ENCODE measurements around the gene GRIK5.

The GRIK5 gene

DNA sequence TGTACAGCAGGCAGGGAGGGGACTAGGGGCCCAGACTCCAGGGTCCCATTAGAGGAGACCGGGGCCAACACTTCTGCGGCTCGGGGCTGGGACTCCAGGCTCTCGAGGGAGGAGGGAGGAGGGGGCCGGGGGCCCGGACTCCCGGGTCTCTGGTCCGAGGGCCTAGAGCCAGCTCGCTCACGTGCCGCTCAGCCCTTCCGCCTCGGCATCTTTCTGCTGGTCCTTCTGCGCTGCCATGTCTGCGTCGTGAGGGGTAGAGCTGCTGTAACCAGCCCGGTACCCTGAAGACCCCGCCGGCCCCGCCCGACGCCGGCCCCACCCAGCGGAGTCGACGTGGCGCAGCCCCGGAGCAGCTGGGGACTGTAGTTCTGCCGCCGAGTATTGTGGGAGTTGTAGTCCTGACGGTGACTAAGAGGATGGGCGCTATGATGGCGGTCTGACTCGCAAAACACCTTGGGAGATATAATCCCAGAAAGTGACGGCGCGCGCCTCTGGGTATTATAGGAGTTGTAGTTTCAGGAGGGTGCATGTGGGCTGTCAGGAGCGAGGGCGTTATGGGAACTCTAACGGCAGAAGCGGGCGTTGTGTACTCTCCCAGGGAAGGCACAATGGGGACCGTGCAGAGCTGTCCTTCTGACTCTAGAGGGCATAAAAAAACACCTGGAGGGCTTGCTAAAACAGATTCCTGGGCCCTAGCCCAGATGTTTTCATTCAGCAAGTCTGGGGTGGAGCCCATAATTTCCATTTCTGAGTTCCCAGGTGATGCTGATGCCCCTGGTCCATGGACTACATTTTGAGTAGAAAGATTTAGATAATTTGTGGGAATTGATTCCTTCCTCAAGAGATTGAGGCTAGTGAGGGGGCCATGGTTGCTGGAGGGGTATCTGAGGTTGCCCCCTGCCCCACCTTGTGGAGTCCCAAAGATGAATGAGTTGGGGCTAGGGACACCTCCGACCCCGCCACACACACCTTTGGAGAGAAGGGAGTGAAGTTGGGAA lies 110.7 kb downstream of the GRIK5 start, which contains the start of gene RABAC1:
Gene RABAC1 (minus strand): TSS at position 266 of the 998 bp plus-strand sequence. CDS start 29 bp downstream, at position 237.
- peak within 1 kb of the TSS; percentile 80 for H3K4me3 ChIP-seq
- H3K27ac ChIP-seq = peak within 1 kb of the TSS; percentile 89
- TF ChIP-seq, protein P1, sequence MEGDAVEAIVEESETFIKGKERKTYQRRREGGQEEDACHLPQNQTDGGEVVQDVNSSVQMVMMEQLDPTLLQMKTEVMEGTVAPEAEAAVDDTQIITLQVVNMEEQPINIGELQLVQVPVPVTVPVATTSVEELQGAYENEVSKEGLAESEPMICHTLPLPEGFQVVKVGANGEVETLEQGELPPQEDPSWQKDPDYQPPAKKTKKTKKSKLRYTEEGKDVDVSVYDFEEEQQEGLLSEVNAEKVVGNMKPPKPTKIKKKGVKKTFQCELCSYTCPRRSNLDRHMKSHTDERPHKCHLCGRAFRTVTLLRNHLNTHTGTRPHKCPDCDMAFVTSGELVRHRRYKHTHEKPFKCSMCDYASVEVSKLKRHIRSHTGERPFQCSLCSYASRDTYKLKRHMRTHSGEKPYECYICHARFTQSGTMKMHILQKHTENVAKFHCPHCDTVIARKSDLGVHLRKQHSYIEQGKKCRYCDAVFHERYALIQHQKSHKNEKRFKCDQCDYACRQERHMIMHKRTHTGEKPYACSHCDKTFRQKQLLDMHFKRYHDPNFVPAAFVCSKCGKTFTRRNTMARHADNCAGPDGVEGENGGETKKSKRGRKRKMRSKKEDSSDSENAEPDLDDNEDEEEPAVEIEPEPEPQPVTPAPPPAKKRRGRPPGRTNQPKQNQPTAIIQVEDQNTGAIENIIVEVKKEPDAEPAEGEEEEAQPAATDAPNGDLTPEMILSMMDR (IDR thresholded peaks at IDR 0.05) = no peak
- DNase-seq (ENCODE audit: low spot score) = peak; percentile 88

DNA sequence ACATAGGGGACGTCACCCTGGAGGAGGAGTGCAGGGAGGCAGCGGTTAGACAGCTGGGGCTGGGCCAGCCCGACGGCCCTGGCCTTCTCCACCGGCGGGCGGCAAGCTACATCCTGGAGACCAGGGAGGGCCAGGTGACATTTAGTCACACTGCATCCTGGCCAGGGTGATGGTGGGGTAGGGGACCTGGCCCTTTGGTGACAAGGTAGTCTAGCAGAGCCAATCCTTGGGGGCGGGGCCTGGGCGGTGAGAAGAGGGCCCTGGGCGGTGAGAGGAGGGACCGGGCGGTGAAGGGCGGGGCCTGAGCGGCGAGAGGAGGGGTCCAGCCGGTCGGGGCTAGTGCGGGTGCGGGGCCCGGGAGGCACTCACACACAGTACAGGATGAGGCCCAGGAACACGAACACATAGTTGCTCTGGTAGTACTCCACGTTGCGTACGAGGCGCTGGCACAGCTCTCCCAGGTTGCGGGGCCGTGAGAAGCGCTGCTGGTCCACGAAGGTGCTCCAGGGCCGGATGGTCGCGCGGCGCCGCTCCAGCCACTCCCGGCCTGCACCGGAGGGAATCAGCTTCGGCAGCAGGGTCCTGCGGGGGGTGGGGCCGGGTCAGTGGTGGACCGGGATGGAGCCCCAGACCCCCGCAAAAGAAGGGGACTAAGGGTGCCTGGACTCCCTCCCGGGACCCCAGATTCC lies 111.5 kb downstream of the GRIK5 start:
- peak; percentile 90 for DNase-seq (ENCODE audit: low spot score)
- Histone ChIP-seq H3K4me3 (peak overlapping the region; percentile 80), H3K27ac (peak overlapping the region; percentile 89)
- TF ChIP-seq, protein P1 (IDR thresholded peaks at IDR 0.05) = no peak

DNA sequence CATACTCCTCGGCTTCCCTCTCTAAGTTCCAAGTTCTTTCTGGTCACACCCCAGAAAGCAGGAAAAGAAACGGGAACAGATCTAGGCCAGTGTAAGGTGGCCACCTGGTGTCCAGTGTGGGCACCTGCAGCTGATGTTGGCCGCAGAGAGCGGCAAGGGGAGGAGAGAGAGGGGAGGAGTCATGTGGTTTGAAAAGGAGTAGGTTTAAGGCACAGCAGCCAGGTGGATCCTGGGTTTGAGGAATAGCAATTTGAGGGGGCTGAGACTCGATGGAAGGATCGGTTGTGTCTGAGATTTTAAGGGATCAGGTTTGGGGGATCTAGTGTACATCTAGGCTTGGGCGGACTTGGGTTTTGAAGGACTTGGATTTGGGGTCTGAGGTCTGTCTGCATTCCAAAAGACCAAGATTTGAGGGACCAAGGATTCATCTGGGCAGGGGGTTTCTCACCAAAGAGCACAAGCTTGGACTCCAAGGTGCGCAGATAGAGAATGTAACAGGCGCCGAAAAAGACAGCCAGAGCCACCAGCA lies 112.1 kb downstream of the GRIK5 start:
- TF ChIP-seq, protein P1 (IDR thresholded peaks at IDR 0.05) = peak; percentile 47
- Histone ChIP-seq H3K4me3 (peak overlapping the region; percentile 80), H3K27ac (peak overlapping the region; percentile 89)
- no peak for DNase-seq (ENCODE audit: low spot score)

DNA sequence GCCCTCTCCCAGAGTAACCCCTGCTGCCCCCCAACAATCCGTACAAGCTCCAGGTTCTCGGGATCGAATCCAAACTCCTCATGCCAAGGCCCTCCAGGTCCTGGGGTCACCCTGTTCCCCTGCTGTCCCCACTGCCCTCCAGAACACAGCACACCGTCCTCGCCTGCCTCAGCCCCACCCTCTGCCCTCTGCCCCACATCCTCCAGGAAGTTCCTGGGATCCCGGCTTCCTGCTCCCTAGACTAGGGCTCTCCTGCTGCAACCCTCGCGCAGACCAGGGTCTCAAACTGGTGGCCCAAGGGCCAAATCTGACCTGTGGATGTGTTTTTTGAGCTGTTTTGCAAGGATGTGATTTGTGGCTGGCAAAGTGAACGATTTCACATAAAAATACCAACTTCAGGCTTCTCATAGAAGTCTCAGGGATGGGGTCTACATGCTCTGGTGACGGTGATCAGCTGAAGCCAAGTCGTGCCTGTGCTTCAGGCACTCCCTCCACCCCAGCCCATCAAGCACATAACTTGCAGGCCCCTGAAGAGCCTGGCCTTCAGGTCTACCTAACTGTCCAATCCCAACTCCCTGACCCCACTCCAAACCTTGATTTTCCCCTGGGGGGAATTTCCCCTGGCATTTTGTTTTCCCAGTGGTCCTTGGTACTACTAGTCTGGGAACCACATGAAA lies 112.7 kb downstream of the GRIK5 start:
- TF ChIP-seq, protein P1 (IDR thresholded peaks at IDR 0.05) = no peak
- DNase-seq (ENCODE audit: low spot score) = no peak
- H3K27ac ChIP-seq = peak overlapping the region in 1 of 2 donors; percentile 89
- H3K4me3 ChIP-seq = peak overlapping the region; percentile 80

DNA sequence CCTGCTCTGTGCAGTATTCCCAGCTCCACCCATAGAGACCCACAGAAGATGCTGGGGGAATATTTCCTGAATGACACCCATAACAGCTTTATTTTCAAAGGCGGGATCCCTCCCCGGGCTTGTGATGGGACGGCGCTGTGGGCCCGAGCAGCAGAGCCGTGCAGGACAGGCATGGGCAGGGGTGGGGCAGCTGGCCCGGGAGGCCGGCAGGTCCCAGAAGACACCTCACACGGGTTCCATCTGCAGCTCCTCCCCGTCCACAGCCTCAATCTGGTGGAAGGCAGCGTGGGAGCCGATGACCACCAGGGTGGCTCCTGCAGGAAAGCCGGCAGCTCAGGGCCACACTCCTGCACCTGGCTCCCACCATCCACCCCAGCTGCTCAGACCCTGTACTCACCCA lies 113.4 kb downstream of the GRIK5 start:
- no peak for DNase-seq (ENCODE audit: low spot score)
- no peak overlapping the region for H3K4me3 ChIP-seq
- TF ChIP-seq, protein P1 (IDR thresholded peaks at IDR 0.05) = no peak
- no peak overlapping the region for H3K27ac ChIP-seq

DNA sequence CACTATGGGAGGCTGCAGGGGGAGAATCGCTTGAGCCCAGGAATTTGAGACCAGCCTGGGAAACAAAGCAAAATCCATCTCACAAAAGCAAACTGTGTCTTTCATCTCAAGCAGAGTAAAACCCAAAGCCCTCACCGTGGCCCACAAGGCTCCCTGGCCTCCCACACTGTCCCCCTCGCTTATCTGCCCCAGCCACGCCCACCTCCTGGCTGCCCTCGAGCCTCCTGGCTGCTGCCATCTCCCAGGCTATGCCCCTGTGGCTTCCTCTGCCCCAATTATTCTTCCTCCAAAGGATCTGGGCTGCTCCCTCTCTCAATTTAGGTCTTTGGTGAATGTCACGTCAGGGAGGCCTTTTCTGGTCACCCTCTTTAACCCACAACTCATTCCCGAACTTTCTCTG lies 114.5 kb downstream of the GRIK5 start:
- TF ChIP-seq, protein P1 (IDR thresholded peaks at IDR 0.05) = no peak
- H3K27ac ChIP-seq = no peak overlapping the region
- no peak overlapping the region for H3K4me3 ChIP-seq
- DNase-seq (ENCODE audit: low spot score) = no peak
